Gastrocnemius medialis (tissue), 4 donors: Measurements from ENCODE around the gene ZCCHC9.

Experiments used
- CTCF ChIP-seq, 5 experiments: fragments of 450-650 bp in 3 of 5; fragments of 200-600 bp in 2 of 5; sonication (generic) in 2 of 5; IDR thresholded peaks in 4 of 5; conservative IDR thresholded peaks in 1 of 5; 1 replicate in 4 of 5; 2 replicates in 1 of 5; pipeline ENCODE4 v1.5.1; 2016 to 2019; ENCODE audit warnings: antibody characterized with exemption in 5 of 5, mild to moderate bottlenecking in 3 of 5, moderate library complexity in 3 of 5
- POLR2A ChIP-seq, 2 donors: fragments of 450-650 bp; IDR thresholded peaks; one replicate each; pipeline ENCODE4 v1.6.1; 2017; ENCODE audit warnings: antibody characterized with exemption in 2 of 2, mild to moderate bottlenecking in 2 of 2, moderate library complexity in 2 of 2

GRCh38 chr5:81290146-81290545 is 11.2 kb upstream of the ZCCHC9 start:
- TF ChIP-seq CTCF (IDR thresholded peaks at IDR 0.05 in 4 of 5, conservative IDR thresholded peaks at IDR 0.05 in 1 of 5) (no peak), POLR2A (IDR thresholded peaks at IDR 0.05) (no peak)
